ENCODE measurements around the gene UBE2E1. TPM values are rescaled to one million over a fixed set of nuclear protein-coding genes. Genes with fewer than 3 reads are reported as not detected.

UBE2E1 gene
- total RNA-seq, 4 donors from 2014 or later = 89.4 to 153 (median 121) TPM

DNA sequence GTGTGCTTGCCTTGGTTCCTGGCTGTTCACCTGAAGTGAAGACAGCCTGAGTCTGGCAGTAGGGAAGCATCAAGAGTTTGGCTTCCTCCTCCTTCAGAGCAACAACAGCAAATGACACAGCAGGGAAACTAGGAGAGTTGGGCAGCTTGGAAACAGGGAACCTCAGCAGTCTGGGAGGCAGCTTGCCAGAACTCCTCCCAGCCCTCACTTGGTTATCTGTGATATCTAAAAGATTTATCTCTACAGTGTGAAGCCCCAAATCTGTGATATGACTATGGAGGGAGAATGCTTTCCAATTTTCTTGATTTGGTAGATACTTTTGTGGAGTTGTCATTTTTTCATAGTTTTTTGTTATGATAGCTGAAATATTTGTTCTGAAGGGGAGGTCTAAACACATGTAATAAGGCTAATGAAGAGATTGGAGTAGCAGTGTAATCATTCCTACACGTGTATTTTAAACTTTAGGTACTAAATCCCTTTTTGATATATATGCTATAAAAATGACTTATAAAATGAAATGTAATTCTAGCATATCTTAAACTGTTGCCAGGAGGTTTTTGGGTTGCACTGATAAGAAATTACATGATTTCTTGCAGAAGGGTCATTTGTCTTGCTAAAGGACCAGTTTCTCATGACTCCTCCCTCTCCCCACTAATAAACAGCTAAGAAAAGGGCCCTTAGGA, 20.8 kb downstream of the UBE2E1 start:
- peaks cover 3 to 76% (median 8%) of the 10 kb centered on the region in 3 donors for H3K4me1 ChIP-seq
- H3K27ac ChIP-seq = no peak overlapping the region
- ATAC-seq = no peak
- no peaks in the 10 kb centered on the region for H3K27me3 ChIP-seq
- no peak overlapping the region for H3K4me3 ChIP-seq
- 25 to 30% methylated on average over 1 of the region's 1 CpG for WGBS, 2 donors (ENCODE audit: low coverage in 1 of 2)
- no peaks in the 10 kb centered on the region for H3K9me3 ChIP-seq
- TF ChIP-seq POLR2AphosphoS5 (IDR thresholded peaks at IDR 0.05) (no peak), EP300 (IDR thresholded peaks at IDR 0.05) (no peak), POLR2A (IDR thresholded peaks at IDR 0.05) (no peak)
- TF ChIP-seq, protein P1, sequence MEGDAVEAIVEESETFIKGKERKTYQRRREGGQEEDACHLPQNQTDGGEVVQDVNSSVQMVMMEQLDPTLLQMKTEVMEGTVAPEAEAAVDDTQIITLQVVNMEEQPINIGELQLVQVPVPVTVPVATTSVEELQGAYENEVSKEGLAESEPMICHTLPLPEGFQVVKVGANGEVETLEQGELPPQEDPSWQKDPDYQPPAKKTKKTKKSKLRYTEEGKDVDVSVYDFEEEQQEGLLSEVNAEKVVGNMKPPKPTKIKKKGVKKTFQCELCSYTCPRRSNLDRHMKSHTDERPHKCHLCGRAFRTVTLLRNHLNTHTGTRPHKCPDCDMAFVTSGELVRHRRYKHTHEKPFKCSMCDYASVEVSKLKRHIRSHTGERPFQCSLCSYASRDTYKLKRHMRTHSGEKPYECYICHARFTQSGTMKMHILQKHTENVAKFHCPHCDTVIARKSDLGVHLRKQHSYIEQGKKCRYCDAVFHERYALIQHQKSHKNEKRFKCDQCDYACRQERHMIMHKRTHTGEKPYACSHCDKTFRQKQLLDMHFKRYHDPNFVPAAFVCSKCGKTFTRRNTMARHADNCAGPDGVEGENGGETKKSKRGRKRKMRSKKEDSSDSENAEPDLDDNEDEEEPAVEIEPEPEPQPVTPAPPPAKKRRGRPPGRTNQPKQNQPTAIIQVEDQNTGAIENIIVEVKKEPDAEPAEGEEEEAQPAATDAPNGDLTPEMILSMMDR (IDR thresholded peaks at IDR 0.05) = no peak
- no peaks in the 10 kb centered on the region for H3K36me3 ChIP-seq

DNA sequence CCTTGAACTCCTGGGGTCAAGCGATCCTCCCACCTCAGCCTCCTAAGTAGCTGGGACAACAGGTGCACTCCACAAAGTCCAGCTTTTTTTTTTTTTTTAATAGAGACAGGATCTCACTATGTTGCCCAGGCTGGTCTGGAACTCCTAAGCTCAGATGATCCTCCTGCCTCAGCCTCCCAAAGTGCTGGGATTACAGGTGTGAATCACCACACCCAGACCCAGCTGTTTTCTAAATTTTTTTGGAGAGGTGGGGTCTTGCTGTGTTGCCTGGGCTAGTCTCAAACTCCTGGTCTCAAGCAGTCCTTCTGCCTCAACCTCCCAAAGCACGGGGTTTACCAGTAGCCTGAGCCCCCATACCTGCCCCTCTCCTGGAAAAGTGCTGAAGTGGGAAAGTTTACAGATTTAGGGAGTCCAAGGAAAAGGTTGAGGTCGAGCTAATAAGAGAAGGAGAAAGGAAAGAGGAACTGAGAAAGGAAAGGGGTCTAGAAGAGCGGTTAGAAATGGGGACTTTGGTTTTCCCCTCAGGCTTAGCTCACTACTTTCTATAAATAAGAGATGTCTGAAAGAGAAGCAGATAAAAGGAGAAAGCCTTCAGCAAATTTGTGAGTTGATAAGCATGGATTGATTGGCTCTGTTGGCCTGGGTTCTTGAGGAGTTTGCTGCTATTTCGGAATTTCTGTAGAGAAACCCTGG, 23.6 kb downstream of the UBE2E1 start:
- ATAC-seq = no peak
- 73 to 80% methylated on average over 3 to 4 of the region's 5 CpGs for WGBS, 2 donors (ENCODE audit: low coverage in 1 of 2)
- TF ChIP-seq POLR2AphosphoS5 (IDR thresholded peaks at IDR 0.05) (no peak), EP300 (IDR thresholded peaks at IDR 0.05) (no peak), POLR2A (IDR thresholded peaks at IDR 0.05) (no peak)
- TF ChIP-seq, protein P1 (IDR thresholded peaks at IDR 0.05) = no peak
- no peak overlapping the region for H3K27ac ChIP-seq
- no peaks in the 10 kb centered on the region for H3K36me3 ChIP-seq
- no peaks in the 10 kb centered on the region for H3K9me3 ChIP-seq
- no peak overlapping the region for H3K4me3 ChIP-seq
- no peaks in the 10 kb centered on the region for H3K27me3 ChIP-seq
- H3K4me1 ChIP-seq = peaks cover 0 to 62% (median 0%) of the 10 kb centered on the region in 3 donors

DNA sequence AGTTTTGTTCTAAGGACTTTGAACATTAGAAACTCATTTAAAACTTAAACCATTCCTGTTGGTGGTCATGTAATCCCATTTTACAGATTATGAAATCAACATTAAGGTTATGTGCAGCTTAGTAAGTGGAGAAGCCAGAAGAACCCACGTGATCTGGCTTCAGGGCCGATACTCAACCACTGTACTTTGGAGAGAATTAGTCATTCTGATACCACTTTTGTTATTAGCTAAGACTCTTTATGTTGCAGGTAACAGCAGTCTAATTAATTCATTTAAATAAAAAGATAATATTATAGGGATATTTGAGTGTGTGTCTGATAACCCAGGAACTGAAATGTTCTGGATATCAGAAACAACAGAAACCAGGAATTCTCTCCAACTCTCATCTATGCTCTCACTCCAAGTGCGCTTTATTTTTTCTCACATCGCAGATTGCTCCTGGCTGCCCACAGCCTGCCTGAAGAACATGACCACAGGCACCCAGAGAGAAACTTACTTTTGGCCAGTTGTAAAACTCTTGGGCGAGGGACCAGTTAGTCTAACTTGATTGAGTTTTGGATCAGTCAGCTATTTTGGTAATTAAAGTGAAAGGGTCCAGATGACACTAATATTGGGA, 25.2 kb downstream of the UBE2E1 start:
- no peak overlapping the region for H3K27ac ChIP-seq
- peaks cover 0 to 62% (median 0%) of the 10 kb centered on the region in 3 donors for H3K4me1 ChIP-seq
- WGBS, 2 donors (ENCODE audit: low coverage in 1 of 2) = 65 to 77% methylated on average over 4 to 5 of the region's 5 CpGs
- no peaks in the 10 kb centered on the region for H3K27me3 ChIP-seq
- no peaks in the 10 kb centered on the region for H3K36me3 ChIP-seq
- ATAC-seq = no peak
- H3K9me3 ChIP-seq = no peaks in the 10 kb centered on the region
- TF ChIP-seq POLR2A (IDR thresholded peaks at IDR 0.05) (no peak), POLR2AphosphoS5 (IDR thresholded peaks at IDR 0.05) (no peak), EP300 (IDR thresholded peaks at IDR 0.05) (no peak)
- TF ChIP-seq, protein P1 (IDR thresholded peaks at IDR 0.05) = no peak
- H3K4me3 ChIP-seq = no peak overlapping the region

DNA sequence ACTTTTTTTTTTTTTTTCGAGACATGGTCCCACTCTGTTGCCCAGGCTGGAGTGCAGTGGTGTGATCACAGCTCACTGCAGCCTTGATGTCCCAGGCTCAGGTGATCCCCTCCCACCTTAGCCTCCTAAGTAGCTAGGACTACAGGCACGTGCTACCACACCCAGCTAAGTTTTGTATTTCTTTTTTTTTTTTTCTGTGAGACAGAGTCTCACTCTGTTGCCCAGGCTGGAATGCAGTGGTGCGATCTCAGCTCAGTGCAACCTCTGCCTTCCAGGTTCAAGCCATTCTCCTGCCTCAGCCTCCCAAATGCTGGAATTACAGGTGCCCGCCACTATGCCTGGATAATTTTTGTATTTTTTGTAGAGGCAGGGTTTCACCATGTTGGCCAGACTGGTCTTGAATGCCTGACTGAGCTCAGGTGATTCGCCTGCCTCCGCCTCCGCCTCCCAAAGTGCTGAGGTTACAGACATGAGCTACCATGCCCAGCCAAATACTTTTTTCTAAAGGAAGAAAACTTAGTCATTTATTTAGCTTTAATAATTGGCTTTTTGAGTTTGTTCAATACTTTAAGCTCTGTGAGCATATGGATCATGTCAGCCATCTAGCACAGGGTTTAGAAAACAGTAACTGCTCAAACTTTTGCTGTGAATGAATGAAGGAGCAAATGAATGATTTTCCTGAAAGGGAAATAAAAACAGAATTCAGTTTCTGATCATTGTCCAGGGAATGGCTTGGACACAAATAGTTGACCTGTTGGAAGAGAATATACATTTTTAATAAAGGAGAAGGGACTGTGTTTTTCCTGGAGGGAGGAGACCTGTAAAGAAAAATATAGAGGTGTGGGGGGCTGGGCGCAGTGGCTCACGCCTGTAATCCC, 26.0 kb downstream of the UBE2E1 start:
- ATAC-seq = no peak
- Histone ChIP-seq H3K9me3 (no peaks in the 10 kb centered on the region), H3K27me3 (no peaks in the 10 kb centered on the region), H3K4me1 (peaks cover 2 to 61% (median 2%) of the 10 kb centered on the region in 3 donors), H3K27ac (no peak overlapping the region), H3K4me3 (no peak overlapping the region), H3K36me3 (no peaks in the 10 kb centered on the region)
- 93% methylated on average over 3 to 7 of the region's 9 CpGs for WGBS, 2 donors (ENCODE audit: low coverage in 1 of 2)
- TF ChIP-seq POLR2AphosphoS5 (IDR thresholded peaks at IDR 0.05) (no peak), POLR2A (IDR thresholded peaks at IDR 0.05) (no peak), EP300 (IDR thresholded peaks at IDR 0.05) (no peak)
- TF ChIP-seq, protein P1 (IDR thresholded peaks at IDR 0.05) = no peak

Data from gastroesophageal sphincter (tissue), 4 donors.